ENCODE measurements around the gene CNTN6. TPM values are rescaled to one million over a fixed set of nuclear protein-coding genes. Genes with fewer than 3 reads are reported as not detected.

Gene CNTN6
- total RNA-seq, 4 donors from 2014 or later: not detected

DNA sequence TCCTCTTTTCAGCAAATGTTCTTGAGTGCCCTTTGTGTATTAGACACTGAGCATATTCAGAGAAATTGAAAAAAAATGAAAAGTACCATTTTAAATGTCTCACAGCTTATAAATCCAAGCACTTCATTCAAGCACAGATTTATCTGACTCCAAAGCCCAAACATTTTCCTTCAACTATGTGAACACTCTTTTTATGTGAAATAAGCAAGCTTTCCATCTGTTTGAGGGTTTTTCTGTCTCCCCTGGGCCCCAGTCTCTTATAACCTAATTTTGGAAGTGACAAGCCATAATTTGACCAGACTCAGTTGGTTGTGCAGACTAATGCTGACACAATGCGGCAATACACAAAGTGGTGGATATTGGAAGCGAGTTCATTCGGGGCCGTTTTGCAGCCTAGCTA is 170.3 kb downstream of the CNTN6 start:
- no peaks in the 10 kb centered on the region for H3K27me3 ChIP-seq
- intact Hi-C loops (cut with DNase I): no loop called here
- DNase-seq: no peak
- H3K36me3 ChIP-seq: no peaks in the 10 kb centered on the region
- H3K27ac ChIP-seq: no peak overlapping the region
- 82% methylated on average over 4 of the region's 4 CpGs for WGBS, 2 donors
- H3K9me3 ChIP-seq: no peaks in the 10 kb centered on the region
- TF ChIP-seq POLR2A (IDR thresholded peaks at IDR 0.05): no peak
- TF ChIP-seq, protein P1, sequence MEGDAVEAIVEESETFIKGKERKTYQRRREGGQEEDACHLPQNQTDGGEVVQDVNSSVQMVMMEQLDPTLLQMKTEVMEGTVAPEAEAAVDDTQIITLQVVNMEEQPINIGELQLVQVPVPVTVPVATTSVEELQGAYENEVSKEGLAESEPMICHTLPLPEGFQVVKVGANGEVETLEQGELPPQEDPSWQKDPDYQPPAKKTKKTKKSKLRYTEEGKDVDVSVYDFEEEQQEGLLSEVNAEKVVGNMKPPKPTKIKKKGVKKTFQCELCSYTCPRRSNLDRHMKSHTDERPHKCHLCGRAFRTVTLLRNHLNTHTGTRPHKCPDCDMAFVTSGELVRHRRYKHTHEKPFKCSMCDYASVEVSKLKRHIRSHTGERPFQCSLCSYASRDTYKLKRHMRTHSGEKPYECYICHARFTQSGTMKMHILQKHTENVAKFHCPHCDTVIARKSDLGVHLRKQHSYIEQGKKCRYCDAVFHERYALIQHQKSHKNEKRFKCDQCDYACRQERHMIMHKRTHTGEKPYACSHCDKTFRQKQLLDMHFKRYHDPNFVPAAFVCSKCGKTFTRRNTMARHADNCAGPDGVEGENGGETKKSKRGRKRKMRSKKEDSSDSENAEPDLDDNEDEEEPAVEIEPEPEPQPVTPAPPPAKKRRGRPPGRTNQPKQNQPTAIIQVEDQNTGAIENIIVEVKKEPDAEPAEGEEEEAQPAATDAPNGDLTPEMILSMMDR (IDR thresholded peaks at IDR 0.05): no peak
- H3K4me3 ChIP-seq: no peak overlapping the region
- no peaks in the 10 kb centered on the region for H3K4me1 ChIP-seq

DNA sequence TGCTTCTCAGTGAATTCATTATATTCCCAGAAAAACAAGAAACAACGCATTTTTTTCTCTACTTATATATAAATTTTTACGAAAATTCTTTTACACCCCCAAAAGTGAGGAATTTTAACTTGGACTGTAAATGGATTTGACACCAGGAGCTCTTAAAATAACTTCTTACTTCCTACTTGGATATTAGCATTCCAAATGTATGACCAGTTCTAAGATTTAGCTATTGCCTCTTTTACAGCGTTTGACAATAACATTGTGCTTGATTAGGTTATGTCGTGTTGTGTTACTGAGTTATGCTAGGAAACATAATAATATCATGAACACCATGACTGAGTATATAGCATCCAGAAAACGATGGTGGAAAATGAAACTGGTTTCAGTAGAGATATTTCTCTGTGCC is 177.0 kb downstream of the CNTN6 start:
- no peak overlapping the region for H3K27ac ChIP-seq
- peaks cover 0 to 3% (median 0%) of the 10 kb centered on the region in 3 donors for H3K9me3 ChIP-seq
- WGBS, 2 donors: 67 to 68% methylated on average over 5 of the region's 5 CpGs
- H3K27me3 ChIP-seq: no peaks in the 10 kb centered on the region
- intact Hi-C loops (cut with DNase I): no loop called here
- H3K4me1 ChIP-seq: no peaks in the 10 kb centered on the region
- TF ChIP-seq POLR2A (IDR thresholded peaks at IDR 0.05): no peak
- TF ChIP-seq, protein P1 (IDR thresholded peaks at IDR 0.05): no peak
- no peak overlapping the region for H3K4me3 ChIP-seq
- no peaks in the 10 kb centered on the region for H3K36me3 ChIP-seq
- no peak for DNase-seq

DNA sequence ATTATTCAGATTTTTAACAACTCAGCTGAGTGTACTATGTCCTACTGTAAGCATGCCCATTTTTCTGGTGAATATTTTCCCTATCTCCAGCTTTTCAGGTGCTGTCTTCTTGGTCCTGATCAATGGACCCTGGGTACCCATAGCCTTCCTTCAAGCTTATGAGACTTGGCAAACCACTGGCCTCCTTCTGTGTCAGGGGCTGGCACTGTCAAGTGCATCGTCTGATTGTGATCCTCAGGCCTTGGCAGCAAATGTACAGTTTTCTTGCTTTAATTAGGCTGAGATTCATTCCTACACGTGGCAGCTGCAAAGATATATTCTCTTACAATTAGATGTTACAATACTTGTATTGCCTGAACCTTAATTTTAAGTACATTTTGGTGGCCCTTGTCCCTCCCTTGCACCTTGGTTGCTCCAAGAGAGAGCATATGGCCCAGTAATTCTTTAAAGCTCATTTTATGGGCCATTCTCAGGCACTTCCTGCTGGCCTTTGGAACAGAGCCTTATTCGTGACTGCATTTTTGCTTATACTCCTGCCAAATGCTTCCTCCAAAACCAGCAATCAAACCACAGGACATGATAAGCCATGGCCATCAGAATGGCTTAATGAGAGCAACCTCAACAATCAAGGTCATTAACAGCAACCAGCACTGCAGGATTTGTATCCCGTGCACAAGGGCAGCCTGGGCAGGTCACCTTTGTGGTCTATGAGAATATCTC is 179.9 kb downstream of the CNTN6 start:
- Histone ChIP-seq H3K36me3 (no peaks in the 10 kb centered on the region), H3K4me3 (no peak overlapping the region), H3K4me1 (no peaks in the 10 kb centered on the region), H3K27me3 (no peaks in the 10 kb centered on the region), H3K9me3 (peaks cover 0 to 3% (median 0%) of the 10 kb centered on the region in 3 donors), H3K27ac (no peak overlapping the region)
- WGBS, 2 donors: 54 to 58% methylated on average over 4 of the region's 4 CpGs
- TF ChIP-seq, protein P1 (IDR thresholded peaks at IDR 0.05): no peak
- TF ChIP-seq POLR2A (IDR thresholded peaks at IDR 0.05): no peak
- DNase-seq: no peak
- intact Hi-C loops (cut with DNase I): no loop called here

DNA sequence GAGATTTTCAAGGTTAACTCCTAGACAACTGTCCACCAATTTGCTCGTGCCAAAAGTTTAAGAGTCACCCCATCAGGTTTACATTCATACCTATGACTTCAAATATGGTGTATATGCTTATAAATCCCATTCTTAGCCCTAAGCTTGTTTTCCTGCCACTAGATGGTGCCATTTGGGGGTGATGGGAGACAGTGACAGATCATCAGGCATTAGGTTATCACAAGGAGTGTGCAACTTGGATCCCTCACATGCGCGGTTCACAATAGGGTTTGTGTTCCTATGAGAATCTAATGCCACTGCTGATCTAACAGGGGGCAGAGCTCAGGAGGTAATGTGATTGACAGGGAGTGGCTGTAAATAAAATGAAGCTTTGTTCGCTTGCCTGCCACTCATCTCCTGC is 182.7 kb downstream of the CNTN6 start:
- DNase-seq: no peak
- TF ChIP-seq, protein P1 (IDR thresholded peaks at IDR 0.05): no peak
- no peak for TF ChIP-seq POLR2A (IDR thresholded peaks at IDR 0.05)
- H3K4me1 ChIP-seq: no peaks in the 10 kb centered on the region
- H3K27me3 ChIP-seq: no peaks in the 10 kb centered on the region
- intact Hi-C loops (cut with DNase I): no loop called here
- peaks cover 0 to 3% (median 0%) of the 10 kb centered on the region in 3 donors for H3K9me3 ChIP-seq
- no peak overlapping the region for H3K27ac ChIP-seq
- no peaks in the 10 kb centered on the region for H3K36me3 ChIP-seq
- WGBS, 2 donors: 56 to 68% methylated on average over 4 of the region's 4 CpGs
- H3K4me3 ChIP-seq: no peak overlapping the region

DNA sequence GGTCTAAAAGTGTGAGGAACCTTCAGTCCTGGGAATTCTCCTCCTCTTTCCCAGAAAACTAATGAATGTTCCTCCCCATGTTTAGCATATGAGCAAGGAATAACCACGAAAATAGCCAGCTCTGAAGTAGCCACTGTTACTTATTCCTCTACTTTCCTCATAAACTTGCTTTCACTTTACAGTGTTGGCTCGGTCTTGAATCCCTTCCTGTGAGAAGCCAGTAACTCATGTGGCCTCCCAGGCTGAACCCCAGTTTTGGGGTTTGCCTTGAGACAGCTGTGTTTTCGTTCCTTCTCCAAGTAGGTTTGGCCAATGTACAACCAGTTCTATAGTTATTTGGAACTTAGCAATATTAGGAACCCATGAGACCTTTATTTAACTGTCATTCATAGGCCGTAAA is 195.0 kb downstream of the CNTN6 start:
- intact Hi-C loops (cut with DNase I): no loop called here
- Histone ChIP-seq H3K4me1 (no peaks in the 10 kb centered on the region), H3K4me3 (no peak overlapping the region), H3K27ac (no peak overlapping the region), H3K27me3 (no peaks in the 10 kb centered on the region), H3K9me3 (no peaks in the 10 kb centered on the region), H3K36me3 (no peaks in the 10 kb centered on the region)
- no peak for TF ChIP-seq POLR2A (IDR thresholded peaks at IDR 0.05)
- TF ChIP-seq, protein P1 (IDR thresholded peaks at IDR 0.05): no peak
- no peak for DNase-seq
- 64 to 68% methylated on average over 4 of the region's 4 CpGs for WGBS, 2 donors
